ENCODE results near the gene DNAH17.

DNAH17 gene

GRCh38 chr17:78548725-78549124 is 28.5 kb downstream of the DNAH17 start:
- H3K9me3 ChIP-seq (ENCODE audit: severe bottlenecking) = no peaks in the 10 kb centered on the region
- no peak for TF ChIP-seq CTCF (IDR thresholded peaks at IDR 0.05; ENCODE audit: low read depth, low read length)
- H3K36me3 ChIP-seq = no peaks in the 10 kb centered on the region
- no peak overlapping the region for H3K4me3 ChIP-seq (ENCODE audit: low read depth, low read length)
- no peaks in the 10 kb centered on the region for H3K27me3 ChIP-seq (ENCODE audit: insufficient read depth, low read depth, severe bottlenecking)
- DNase-seq = no peak
- no peak overlapping the region for H3K27ac ChIP-seq

GRCh38 chr17:78547035-78547434 is 30.2 kb downstream of the DNAH17 start:
- DNase-seq = no peak
- no peaks in the 10 kb centered on the region for H3K9me3 ChIP-seq (ENCODE audit: severe bottlenecking)
- no peak overlapping the region for H3K27ac ChIP-seq
- H3K36me3 ChIP-seq = no peaks in the 10 kb centered on the region
- no peak for TF ChIP-seq CTCF (IDR thresholded peaks at IDR 0.05; ENCODE audit: low read depth, low read length)
- no peak overlapping the region for H3K4me3 ChIP-seq (ENCODE audit: low read depth, low read length)
- no peaks in the 10 kb centered on the region for H3K27me3 ChIP-seq (ENCODE audit: insufficient read depth, low read depth, severe bottlenecking)

GRCh38 chr17:78546476-78546875 is 30.7 kb downstream of the DNAH17 start:
- no peak for TF ChIP-seq CTCF (IDR thresholded peaks at IDR 0.05; ENCODE audit: low read depth, low read length)
- no peaks in the 10 kb centered on the region for H3K27me3 ChIP-seq (ENCODE audit: insufficient read depth, low read depth, severe bottlenecking)

GRCh38 chr17:78544881-78545755 is 32.1 kb downstream of the DNAH17 start:
- TF ChIP-seq CTCF (IDR thresholded peaks at IDR 0.05; ENCODE audit: low read depth, low read length) = no peak
- DNase-seq = no peak
- Histone ChIP-seq H3K9me3 (ENCODE audit: severe bottlenecking) (no peaks in the 10 kb centered on the region), H3K27ac (no peak overlapping the region), H3K27me3 (ENCODE audit: insufficient read depth, low read depth, severe bottlenecking) (no peaks in the 10 kb centered on the region), H3K4me3 (ENCODE audit: low read depth, low read length) (no peak overlapping the region), H3K36me3 (no peaks in the 10 kb centered on the region)

More at GRCh38 chr17:78546476-78546875, 30.7 kb downstream of the DNAH17 start:
- no peaks in the 10 kb centered on the region for H3K9me3 ChIP-seq (ENCODE audit: severe bottlenecking)
- H3K27ac ChIP-seq = no peak overlapping the region
- H3K4me3 ChIP-seq (ENCODE audit: low read depth, low read length) = no peak overlapping the region
- no peak for DNase-seq
- H3K36me3 ChIP-seq = no peaks in the 10 kb centered on the region

- Histone ChIP-seq H3K36me3 (no peaks in the 10 kb centered on the region), H3K4me3 (ENCODE audit: low read depth, low read length) (no peak overlapping the region), H3K27me3 (ENCODE audit: insufficient read depth, low read depth, severe bottlenecking) (no peaks in the 10 kb centered on the region), H3K9me3 (ENCODE audit: severe bottlenecking) (no peaks in the 10 kb centered on the region), H3K27ac (no peak overlapping the region)
- no peak for TF ChIP-seq CTCF (IDR thresholded peaks at IDR 0.05; ENCODE audit: low read depth, low read length)
- no peak for DNase-seq
Observed at GRCh38 chr17:78541488-78542206, 35.5 kb downstream of the DNAH17 start.

All from WERI-Rb-1 (cell line).